GM21737 (cell line): Measurements from ENCODE around the gene RHOV.

Experiments
- ATAC-seq: cut with Tn5 transposase; IDR thresholded peaks from one replicate; pipeline ENCODE4 v1.9.1; 2021; ENCODE audit warnings: mild to moderate bottlenecking, moderate library complexity; ENCODE audit not compliant: unreplicated experiment

RHOV gene

DNA sequence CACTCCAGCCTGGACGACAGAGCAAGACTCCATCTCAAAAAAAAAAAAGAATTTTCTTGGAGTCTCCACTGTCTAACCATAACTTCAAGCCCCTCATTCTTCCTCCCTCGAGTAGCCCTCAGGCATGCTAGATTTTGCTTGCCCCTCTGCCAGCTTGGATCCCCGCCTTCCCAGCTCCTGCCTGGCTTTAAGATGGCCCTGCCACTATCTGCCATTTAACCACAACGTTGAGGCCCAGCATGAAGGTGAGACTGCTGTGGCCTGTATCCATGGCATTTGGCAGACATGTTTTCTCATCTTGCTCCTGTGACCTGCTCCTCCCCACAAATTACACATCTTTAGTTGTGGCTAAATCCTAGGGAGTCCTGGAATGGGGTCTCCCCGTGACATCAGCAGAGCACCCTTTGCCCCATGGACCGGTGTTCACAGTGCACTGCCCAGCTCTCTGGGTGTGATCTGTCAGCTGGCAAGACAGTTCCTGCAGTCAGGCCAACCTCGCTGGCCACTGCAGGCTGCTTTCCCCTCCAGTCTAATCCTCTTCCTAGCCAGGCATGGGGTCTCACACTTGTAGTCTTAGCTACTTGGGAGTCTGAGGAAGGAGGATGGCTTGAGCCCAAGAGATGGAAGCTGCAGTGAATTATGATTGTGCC, 30.6 kb upstream of the RHOV start:
- ATAC-seq = no peak

DNA sequence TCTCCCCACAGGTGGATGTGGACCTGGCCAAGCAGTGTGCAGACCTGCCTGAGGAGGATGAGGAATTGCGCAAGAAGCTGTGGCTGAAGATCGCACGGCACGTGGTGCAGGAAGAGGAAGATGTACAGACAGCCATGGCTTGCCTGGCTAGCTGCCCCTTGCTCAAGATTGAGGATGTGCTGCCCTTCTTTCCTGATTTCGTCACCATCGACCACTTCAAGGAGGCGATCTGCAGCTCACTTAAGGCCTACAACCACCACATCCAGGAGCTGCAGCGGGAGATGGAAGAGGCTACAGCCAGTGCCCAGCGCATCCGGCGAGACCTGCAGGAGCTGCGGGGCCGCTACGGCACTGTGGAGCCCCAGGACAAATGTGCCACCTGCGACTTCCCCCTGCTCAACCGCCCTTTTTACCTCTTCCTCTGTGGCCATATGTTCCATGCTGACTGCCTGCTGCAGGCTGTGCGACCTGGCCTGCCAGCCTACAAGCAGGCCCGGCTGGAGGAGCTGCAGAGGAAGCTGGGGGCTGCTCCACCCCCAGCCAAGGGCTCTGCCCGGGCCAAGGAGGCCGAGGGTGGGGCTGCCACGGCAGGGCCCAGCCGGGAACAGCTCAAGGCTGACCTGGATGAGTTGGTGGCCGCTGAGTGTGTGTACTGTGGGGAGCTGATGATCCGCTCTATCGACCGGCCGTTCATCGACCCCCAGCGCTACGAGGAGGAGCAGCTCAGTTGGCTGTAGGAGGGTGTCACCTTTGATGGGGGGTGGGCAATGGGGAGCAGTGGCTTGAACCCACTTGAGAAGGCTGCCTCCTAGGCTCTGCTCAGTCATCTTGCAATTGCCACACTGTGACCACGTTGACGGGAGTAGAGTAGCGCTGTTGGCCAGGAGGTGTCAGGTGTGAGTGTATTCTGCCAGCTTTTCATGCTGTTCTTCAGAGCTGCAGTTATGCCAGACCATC, 28.8 kb upstream of the RHOV start:
- no peak for ATAC-seq

DNA sequence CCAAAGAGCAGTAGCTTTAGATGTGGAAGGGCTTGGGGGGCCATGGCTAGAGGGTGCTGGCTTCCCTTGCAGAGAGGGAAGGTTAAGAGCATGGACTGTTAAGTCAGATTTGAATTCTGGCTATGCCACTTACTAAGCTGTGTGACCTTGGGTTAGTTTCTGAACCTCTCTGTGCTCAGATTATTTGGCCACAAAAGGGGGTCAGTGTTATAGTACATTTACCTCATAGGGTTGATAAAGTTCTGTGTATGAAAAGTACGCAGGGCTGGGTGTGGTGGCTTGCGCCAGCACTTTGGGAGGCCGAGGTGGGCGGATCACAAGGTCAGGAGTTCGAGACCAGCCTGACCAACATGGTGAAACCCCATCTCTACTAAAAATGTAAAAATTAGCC, 27.0 kb upstream of the RHOV start:
- no peak for ATAC-seq

DNA sequence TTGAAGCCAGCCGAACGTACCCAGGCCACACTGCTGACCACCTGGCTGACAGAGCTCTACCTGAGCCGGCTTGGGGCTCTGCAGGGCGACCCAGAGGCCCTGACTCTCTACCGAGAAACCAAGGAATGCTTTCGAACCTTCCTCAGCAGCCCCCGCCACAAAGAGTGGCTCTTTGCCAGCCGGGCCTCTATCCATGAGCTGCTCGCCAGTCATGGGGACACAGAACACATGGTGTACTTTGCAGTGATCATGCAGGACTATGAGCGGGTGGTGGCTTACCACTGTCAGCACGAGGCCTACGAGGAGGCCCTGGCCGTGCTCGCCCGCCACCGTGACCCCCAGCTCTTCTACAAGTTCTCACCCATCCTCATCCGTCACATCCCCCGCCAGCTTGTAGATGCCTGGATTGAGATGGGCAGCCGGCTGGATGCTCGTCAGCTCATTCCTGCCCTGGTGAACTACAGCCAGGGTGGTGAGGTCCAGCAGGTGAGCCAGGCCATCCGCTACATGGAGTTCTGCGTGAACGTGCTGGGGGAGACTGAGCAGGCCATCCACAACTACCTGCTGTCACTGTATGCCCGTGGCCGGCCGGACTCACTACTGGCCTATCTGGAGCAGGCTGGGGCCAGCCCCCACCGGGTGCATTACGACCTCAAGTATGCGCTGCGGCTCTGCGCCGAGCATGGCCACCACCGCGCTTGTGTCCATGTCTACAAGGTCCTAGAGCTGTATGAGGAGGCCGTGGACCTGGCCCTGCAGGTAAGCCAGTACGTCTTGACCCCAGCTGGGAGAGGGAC, 26.4 kb upstream of the RHOV start:
- no peak for ATAC-seq

DNA sequence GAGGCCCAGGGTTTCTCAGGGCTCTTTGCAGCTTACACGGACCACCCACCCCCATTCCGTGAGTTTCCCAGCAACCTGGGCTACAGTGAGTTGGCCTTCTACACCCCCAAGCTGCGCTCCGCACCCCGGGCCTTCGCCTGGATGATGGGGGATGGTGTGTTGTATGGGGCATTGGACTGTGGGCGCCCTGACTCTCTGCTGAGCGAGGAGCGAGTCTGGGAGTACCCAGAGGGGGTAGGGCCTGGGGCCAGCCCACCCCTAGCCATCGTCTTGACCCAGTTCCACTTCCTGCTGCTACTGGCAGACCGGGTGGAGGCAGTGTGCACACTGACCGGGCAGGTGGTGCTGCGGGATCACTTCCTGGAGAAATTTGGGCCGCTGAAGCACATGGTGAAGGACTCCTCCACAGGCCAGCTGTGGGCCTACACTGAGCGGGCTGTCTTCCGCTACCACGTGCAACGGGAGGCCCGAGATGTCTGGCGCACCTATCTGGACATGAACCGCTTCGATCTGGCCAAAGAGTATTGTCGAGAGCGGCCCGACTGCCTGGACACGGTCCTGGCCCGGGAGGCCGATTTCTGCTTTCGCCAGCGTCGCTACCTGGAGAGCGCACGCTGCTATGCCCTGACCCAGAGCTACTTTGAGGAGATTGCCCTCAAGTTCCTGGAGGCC, 25.6 kb upstream of the RHOV start:
- ATAC-seq = no peak

DNA sequence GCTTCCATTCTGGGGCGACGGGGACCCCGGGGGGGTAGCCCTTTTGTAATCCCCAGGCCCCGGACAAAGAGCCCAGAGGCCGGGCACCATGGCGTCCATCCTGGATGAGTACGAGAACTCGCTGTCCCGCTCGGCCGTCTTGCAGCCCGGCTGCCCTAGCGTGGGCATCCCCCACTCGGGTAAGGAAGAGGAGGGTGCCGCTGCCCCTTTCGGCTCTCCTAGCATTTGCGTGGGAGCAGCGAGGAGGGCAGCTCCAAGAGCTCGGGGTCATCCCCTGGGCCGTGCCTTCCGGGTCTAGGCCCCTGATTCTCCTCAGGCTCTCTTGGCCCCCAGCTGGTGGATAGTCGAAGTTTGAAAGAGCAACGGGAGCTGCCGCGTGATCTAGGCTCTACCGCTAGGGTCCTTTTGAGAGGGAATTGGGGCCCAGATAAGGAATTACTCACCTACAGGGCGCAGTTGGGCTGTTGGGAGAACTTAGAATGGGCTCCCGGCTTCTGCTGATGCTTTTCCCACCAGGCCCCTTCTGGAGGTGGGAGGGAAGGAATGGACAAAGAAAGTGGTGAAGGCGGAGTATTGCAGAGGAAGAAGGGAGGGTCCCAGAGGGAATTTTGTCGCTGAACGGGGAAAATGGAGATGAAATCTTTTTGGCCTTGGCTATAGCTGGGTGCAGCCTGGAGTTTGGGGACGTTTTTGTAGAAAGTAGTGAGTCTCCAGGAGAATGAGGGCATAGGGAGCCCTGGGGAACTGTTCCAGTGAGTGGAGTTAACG, 20.8 kb upstream of the RHOV start:
- no peak for ATAC-seq

DNA sequence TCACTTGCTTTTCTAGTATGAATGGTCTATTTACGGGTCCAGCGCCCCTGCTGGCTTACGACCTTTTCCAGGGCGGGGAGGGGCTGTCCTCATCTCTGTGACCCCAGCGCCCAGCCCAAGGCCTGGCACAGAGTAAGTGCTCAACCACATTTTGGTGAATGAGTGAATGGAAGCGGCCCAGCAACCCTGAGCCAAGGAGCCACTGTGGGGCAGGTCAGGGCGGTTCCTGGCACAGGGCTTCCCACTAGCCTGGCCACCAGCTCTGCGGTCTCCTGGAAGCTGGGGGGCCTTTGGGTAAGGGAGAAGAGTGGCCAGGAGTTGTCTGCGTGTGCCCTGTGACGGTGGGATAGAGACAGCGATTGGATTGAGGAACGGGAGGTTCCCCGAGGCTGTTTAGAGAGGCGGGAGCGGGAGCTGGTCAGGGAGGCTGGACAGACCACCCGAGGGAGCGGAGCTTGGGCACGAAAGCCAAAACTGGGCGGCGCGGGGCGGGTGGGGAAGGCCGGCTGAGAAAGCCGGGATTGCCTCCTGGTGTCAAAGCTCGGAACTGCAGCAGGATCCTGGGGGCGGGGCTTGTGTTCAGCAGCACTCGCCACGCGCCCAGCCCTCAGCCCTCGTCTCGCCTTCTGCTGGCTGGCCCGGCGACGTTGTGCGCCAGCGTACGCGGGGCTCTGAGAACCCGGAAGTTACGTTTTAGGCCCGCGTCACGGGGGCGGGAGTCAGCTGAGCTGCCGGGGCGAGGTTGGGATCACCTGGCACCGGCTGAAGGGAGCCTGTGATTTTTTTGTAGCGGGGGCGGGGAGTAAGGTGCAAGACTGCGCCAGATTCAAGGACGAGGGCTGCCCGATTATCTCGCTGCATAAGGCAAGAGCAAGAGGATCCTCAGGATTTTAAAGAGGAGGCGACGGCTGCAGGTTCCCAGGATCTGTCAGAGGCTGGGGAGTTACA, 20.0 kb upstream of the RHOV start, which contains the start of gene VPS18:
Gene VPS18 (plus strand): TSS at position 718 of the 948 bp plus-strand sequence. CDS start 319 bp downstream, outside the sequence.
- peak; percentile 84 for ATAC-seq

DNA sequence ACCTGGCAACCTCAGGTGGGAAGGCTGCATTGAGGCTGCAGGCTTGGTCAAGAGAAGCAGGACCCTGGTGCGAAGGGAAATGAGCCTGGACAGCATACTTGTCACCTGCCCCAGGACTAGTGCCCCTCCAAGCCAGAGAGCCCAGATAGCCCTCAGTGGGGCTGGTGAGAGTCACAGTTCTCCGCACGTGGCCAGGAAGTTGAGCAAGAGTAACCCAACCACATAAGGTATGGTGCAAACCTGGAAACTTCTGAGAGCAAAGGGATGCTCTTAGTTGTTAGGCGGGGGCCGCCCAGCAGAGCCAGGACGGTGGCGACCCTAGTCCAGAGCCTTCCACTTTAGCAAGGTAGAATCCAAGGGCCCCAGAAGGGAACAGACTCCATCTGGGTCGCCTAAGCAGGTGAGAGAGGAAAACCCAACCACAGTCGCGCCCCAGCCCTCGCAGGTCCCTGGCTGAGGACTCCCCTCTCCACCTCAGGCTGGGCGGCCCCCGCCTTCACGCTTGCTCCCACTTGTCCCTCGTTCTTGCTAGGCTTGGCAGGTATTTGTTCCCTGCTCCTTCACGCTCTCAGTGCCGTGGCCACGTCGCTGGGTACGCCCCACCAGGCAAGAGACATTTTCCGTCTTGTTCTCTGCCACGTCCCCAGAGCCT, 19.1 kb upstream of the RHOV start:
- no peak for ATAC-seq

DNA sequence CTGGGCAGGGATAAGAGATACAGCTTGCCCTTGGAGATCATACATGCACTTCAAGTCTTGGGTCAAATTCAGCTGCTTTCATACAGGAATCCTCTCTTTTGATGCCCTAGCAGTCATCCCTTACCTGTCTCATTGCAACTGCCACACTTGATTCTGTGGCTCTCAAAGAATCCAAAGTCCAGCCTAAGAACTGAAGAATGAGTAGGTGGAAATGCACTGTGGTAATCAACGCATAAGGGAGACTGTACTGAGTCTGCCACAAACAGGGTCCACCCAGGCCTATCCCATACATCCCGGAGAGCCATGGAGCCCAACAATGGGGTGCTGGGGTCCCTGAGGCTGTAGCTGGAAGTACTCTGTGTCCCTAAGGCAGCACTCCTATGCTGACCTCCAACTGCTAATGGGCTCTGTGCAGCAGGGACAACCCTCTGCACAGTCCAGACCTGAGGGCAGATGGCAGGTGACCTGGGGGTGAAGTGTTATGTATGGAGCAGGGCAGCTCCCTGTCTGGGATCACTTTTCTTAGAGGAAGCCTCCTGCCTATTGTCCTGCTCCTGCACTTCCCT, 18.5 kb upstream of the RHOV start:
- ATAC-seq = no peak

DNA sequence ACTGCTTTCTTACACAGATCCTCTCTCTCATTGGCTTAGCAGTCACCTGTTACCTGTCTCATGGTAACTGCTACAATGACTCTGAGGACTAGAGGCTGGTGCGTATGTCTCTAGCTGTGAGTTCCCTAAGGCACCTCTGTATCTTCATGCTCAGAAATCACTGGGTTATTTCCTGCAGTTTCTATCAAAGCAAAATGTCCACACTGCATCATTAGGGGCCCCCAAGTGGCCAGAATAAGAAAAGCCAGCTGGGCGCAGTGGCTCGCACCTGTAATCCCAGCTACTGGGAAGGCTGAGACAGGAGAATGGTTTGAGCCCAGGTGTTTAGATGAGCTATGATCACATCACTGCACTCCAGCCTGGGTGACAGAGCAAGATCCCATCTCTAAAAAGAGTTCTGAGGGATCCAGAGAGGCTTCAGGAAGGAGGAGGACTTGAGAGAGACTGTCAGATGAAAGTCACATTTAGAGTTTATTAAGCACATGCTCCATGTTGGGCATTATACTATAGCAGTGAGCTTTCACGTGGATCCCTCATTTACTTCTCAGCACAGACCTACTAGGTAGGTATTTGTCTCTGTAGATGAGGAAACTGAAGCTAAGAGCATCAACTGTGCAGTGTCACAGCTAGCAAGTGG, 17.9 kb upstream of the RHOV start:
- ATAC-seq = no peak

DNA sequence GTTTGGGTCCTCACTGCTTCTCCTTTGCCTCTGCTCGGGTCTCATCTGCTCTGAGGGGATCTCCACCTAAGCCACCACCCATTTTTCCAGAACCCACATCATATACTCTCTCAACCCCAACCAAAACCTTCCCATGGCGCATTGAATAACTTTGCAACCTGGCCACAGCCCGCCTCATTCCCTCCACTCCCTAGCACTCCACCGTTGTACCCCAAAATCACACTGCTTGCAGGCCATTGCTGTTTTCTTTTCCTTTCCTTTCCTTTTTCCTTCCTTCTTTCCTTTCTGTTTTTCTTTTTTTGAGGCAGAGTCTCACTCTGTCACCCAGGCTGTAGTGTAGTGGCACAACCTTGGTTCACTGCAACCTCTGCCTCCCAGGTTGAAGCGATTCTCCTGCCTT, 17.1 kb upstream of the RHOV start:
- no peak for ATAC-seq

DNA sequence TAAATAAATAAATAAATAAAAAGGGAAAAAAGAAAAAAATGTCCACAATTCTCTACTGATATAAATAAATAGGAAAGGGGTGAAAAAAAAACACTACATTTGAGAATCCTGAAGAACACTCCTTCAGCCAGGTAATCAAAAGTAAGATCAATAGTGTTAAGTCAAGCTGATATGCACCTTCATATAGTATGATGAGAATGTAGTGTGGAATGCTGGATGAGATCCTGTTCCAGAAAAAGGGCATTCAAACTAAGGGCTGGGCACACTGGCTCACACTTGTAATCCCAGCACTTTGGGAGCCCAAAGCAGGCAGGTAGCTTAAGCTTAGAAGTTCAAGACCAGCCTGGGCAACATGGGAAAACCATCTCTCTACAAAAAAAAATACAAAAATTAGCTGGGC, 15.1 kb upstream of the RHOV start:
- ATAC-seq = no peak

DNA sequence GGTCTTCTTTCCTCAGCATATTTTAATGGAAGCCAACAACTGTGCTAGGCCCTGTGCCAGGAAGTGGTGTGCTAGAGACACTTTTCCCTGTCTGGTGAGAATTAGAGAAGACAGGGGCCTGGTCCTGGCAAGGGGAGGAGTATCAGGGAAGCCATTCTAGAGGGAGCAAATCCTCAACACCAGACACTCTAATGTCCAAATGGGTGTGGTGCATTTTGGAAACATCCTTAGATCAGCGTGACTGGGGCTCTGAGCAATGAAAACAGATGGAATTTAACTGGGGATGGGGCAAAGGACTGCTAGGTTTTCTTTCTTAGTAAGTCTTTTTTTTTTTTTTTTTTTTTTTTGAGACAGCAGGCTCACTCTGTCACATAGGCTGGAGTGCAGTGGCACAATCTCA, 12.6 kb upstream of the RHOV start:
- no peak for ATAC-seq

DNA sequence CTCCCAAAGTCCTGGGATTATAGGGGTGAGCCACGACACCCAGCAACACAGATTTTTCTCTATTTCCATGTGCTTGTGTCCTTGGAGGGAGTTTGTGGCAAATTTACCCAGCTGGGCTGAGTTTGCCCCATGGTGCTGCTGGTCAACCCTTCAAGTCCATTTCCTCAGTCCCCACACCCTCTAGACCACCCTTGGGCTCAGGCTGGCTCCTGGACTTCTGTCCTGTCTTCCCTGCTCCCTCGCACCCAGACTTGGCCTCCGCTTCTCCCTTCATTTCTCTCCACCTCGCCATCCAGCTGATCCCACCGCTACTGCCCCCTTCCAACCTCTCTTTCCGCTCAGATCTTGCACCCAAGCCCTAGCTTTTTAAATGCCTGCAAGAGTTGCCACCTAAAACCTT, 7.3 kb upstream of the RHOV start:
- ATAC-seq = no peak

DNA sequence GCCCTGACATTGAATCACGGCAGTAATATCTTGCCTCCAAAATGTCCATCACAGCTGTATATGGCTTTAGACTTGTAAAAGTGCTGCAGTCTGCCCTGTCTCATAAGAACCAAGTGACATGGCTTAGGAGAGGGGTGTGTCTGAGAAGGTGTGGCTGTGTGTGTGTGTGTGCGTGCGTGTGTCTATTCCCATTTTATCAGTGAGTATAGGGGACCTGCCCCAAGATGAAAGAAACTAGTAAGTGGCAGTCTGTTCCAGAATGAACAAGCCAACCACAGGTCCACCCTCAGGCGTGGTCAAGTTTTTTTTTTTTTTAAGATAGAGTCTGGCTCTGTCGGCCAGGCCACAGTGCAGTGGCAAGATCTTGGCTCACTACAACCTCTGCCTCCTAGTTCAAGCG, 5.6 kb upstream of the RHOV start:
- ATAC-seq = no peak

DNA sequence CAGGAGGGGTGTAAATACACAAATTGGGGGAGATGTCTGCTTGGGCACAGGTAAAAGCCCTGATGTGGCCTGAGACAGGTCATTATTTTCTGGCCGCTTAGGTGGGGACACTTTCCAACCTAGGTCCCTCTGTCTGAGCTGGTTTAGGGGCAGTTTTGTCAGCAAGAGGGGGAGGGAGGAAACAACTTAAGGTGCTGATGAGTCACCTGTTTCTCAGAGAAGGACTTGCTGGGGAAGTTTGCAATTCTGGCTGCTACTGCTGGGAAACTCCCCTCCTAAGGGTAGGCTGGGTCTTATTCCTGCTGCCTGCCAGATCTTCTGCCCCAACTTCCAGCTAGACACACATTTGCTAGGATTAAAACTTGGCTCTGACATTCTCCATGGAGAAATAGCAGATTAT, 4.8 kb upstream of the RHOV start:
- ATAC-seq = peak; percentile 68

DNA sequence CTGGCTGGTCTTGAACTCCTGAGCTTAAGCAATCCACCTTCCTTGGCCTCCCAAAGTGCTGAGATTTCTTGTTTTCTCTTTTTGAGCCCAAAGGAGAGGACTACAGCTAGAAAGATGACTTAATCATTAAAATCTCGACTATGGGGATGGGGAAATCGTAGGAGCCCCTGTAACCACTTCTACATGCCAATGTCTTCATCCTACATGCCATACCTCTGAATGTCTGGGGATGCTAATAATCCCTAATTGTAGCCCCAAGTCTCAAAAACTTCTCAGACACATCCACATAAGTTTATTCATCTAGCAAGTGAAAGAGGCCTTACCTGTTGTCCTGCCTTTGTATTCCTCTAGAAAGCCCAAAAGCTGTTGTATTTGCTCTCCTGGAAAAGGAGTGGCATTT, 3.7 kb upstream of the RHOV start:
- ATAC-seq = no peak
